Sigmoid colon (tissue), 7 donors: ENCODE data around the gene NFE2L3. TPM values are rescaled to one million over a fixed set of nuclear protein-coding genes. Genes with fewer than 3 reads are reported as not detected.
"Not testable (repeated sequence)": the region's sequence is repeated elsewhere in the genome, so short reads cannot be mapped to it uniquely, and the experiment has no call there.

Experiments
- DNase-seq: peaks from one replicate; pipeline ENCODE4 v3.0.0-alpha.2; 2019
- H3K27ac ChIP-seq, 4 donors: fragments of 200-600 bp; sonication (generic); one replicate each; pipeline ENCODE4 v1.5.1; 2016 to 2019; ENCODE audit warnings: mild to moderate bottlenecking in 1 of 4
- H3K27me3 ChIP-seq, 3 donors: fragments of 200-600 bp; sonication (generic); one replicate each; pipeline ENCODE4 v1.5.1; 2019; ENCODE audit warnings: mild to moderate bottlenecking in 1 of 3
- H3K36me3 ChIP-seq, 4 donors: fragments of 200-600 bp; sonication (generic); one replicate each; pipeline ENCODE4 v1.5.1; 2016 to 2019
- H3K4me1 ChIP-seq, 4 donors: fragments of 200-600 bp; sonication (generic); one replicate each; pipeline ENCODE4 v1.5.1; 2017 to 2019
- H3K4me3 ChIP-seq, 4 donors: fragments of 200-600 bp; sonication (generic); one replicate each; pipeline ENCODE4 v1.5.1; 2017 to 2019; ENCODE audit warnings: mild to moderate bottlenecking in 2 of 4, moderate library complexity in 1 of 4
- H3K9me3 ChIP-seq, 4 donors: fragments of 200-600 bp in 3 of 4; sonication (generic) in 3 of 4; one replicate each; pipeline versions ENCODE4 v1.5.1 to v1.6.1; 2013 to 2019
- CTCF ChIP-seq, 4 experiments: fragments of 450-650 bp in 3 of 4; fragments of 200-600 bp in 1 of 4; IDR thresholded peaks; one replicate each; pipeline ENCODE4 v1.5.1; 2016 to 2019; ENCODE audit warnings: antibody characterized with exemption in 4 of 4, mild to moderate bottlenecking in 3 of 4, moderate library complexity in 2 of 4
- EP300 ChIP-seq, 4 donors: sonication (generic); formaldehyde crosslinking; IDR thresholded peaks; one replicate each; pipeline ENCODE4 v1.6.1; 2017; ENCODE audit warnings: antibody characterized with exemption in 4 of 4
- POLR2A ChIP-seq, 2 donors: fragments of 450-650 bp; IDR thresholded peaks; one replicate each; pipeline ENCODE4 v1.6.1; 2016; ENCODE audit warnings: antibody characterized with exemption in 2 of 2, mild to moderate bottlenecking in 2 of 2, moderate library complexity in 2 of 2
- POLR2AphosphoS5 ChIP-seq, 4 donors: sonication (generic); formaldehyde crosslinking; IDR thresholded peaks; one replicate each; pipeline ENCODE4 v1.6.1; 2017; ENCODE audit warnings: antibody characterized with exemption in 4 of 4
- WGBS, 2 donors: extraction: QIAGEN DNeasy Blood & Tissue Kit; methylation state at CpG; one replicate each; pipeline ENCODE4 v1.1.7; 2013; 5-methylcytosine and 5-hydroxymethylcytosine counted together
- intact Hi-C: fragments of 100-400 bp; cut with DNase I; formaldehyde crosslinking; loops from one replicate; pipeline ENCODE4 v1.15.1; 2023
- polyA plus RNA-seq, 3 donors: library from polyadenylated mRNA; stranded (reverse); fragments of 200-250 nt; gene quantifications; one replicate each; pipeline ENCODE4 v1.2.3, GENCODE V29; 2013
- total RNA-seq, 4 donors: library from RNA; depleted of rRNA; stranded (reverse); fragments of >200 nt; gene quantifications; one replicate each; pipeline ENCODE4 v1.1.0, GENCODE V29; 2016
- donor health status: healthy with polysubstance abuse.
- donor health status: Bipolar disorder and iron deficiency.
- donor health status: healthy.

The NFE2L3 gene
- total and polyA plus RNA-seq, 7 donors, result 0.55 to 15.0 (median 1.9) TPM

- Histone ChIP-seq H3K36me3 (peaks cover 42 to 100% (median 76%) of the 10 kb centered on the region in 4 donors), H3K9me3 (no peaks in the 10 kb centered on the region), H3K27me3 (no peaks in the 10 kb centered on the region), H3K4me1 (peaks cover 0 to 67% (median 61%) of the 10 kb centered on the region in 4 donors), H3K4me3 (no peak overlapping the region), H3K27ac (no peak overlapping the region)
- intact Hi-C loops, result no loop called here
- TF ChIP-seq EP300 (IDR thresholded peaks at IDR 0.05) (no peak), CTCF (IDR thresholded peaks at IDR 0.05) (no peak), POLR2A (IDR thresholded peaks at IDR 0.05) (no peak), POLR2AphosphoS5 (IDR thresholded peaks at IDR 0.05) (no peak)
- DNase-seq, result no peak
- WGBS, 2 donors, result 68 to 69% methylated on average over 3 of the region's 3 CpGs
These were observed 40.6 kb downstream of the NFE2L3 start for GRCh38 chr7:26192485-26193087.

- no peaks in the 10 kb centered on the region for H3K27me3 ChIP-seq
- no peak overlapping the region for H3K4me3 ChIP-seq
- DNase-seq, result no peak
- intact Hi-C loops, result no loop called here
- peaks cover 42 to 92% (median 69%) of the 10 kb centered on the region in 4 donors for H3K36me3 ChIP-seq
- H3K4me1 ChIP-seq, result peaks cover 0 to 70% (median 63%) of the 10 kb centered on the region in 4 donors
- H3K27ac ChIP-seq, result no peak overlapping the region
- TF ChIP-seq POLR2AphosphoS5 (IDR thresholded peaks at IDR 0.05) (no peak), CTCF (IDR thresholded peaks at IDR 0.05) (no peak), EP300 (IDR thresholded peaks at IDR 0.05) (no peak), POLR2A (IDR thresholded peaks at IDR 0.05) (no peak)
- 54 to 68% methylated on average over 8 of the region's 8 CpGs for WGBS, 2 donors
- H3K9me3 ChIP-seq, result no peaks in the 10 kb centered on the region
These were observed 41.6 kb downstream of the NFE2L3 start for GRCh38 chr7:26193432-26194207.

GRCh38 chr7:26194764-26195163 lies 42.8 kb downstream of the NFE2L3 start:
- H3K4me1 ChIP-seq, result peaks cover 0 to 70% (median 63%) of the 10 kb centered on the region in 4 donors
- not testable (repeated sequence) for H3K4me3 ChIP-seq, DNase-seq, H3K9me3 ChIP-seq, H3K27me3 ChIP-seq
- 54 to 55% methylated on average over 11 of the region's 11 CpGs for WGBS, 2 donors
- peak overlapping the region in 1 of 4 donors; percentile 98 for H3K27ac ChIP-seq
- intact Hi-C loops, result loop anchor here (5.0 kb wide), 2 partner anchors 102 to 117 kb away; no protein-coding TSS in a partner anchor
- H3K36me3 ChIP-seq, result peaks cover 42 to 81% (median 58%) of the 10 kb centered on the region in 4 donors

- WGBS, 2 donors, result 77 to 81% methylated on average over 5 of the region's 5 CpGs
- Histone ChIP-seq H3K36me3 (peaks cover 42 to 76% (median 55%) of the 10 kb centered on the region in 4 donors), H3K27me3 (no peaks in the 10 kb centered on the region), H3K27ac (peak overlapping the region in 1 of 4 donors; percentile 98), H3K9me3 (no peaks in the 10 kb centered on the region), H3K4me3 (no peak overlapping the region), H3K4me1 (peaks cover 0 to 70% (median 63%) of the 10 kb centered on the region in 4 donors)
- DNase-seq, result no peak
- intact Hi-C loops, result loop anchor here (5.0 kb wide), 2 partner anchors 103 to 118 kb away; no protein-coding TSS in a partner anchor
- TF ChIP-seq POLR2AphosphoS5 (IDR thresholded peaks at IDR 0.05) (no peak), CTCF (IDR thresholded peaks at IDR 0.05) (no peak), EP300 (IDR thresholded peaks at IDR 0.05) (no peak), POLR2A (IDR thresholded peaks at IDR 0.05) (no peak)
These were observed 43.2 kb downstream of the NFE2L3 start for GRCh38 chr7:26195182-26195581.
